CD1c-positive myeloid dendritic cell (primary cell): ENCODE results near the gene MAEA.

Source experiments
- DNase-seq: peaks from one replicate; pipeline ENCODE4 v3.0.0-alpha.2; 2016; ENCODE audit errors: extremely low spot score

The MAEA gene

GRCh38 chr4:1379351-1379781 is 89.7 kb downstream of the MAEA start:
- no peak for DNase-seq

GRCh38 chr4:1379801-1380331 is 90.2 kb downstream of the MAEA start:
- no peak for DNase-seq

DNA sequence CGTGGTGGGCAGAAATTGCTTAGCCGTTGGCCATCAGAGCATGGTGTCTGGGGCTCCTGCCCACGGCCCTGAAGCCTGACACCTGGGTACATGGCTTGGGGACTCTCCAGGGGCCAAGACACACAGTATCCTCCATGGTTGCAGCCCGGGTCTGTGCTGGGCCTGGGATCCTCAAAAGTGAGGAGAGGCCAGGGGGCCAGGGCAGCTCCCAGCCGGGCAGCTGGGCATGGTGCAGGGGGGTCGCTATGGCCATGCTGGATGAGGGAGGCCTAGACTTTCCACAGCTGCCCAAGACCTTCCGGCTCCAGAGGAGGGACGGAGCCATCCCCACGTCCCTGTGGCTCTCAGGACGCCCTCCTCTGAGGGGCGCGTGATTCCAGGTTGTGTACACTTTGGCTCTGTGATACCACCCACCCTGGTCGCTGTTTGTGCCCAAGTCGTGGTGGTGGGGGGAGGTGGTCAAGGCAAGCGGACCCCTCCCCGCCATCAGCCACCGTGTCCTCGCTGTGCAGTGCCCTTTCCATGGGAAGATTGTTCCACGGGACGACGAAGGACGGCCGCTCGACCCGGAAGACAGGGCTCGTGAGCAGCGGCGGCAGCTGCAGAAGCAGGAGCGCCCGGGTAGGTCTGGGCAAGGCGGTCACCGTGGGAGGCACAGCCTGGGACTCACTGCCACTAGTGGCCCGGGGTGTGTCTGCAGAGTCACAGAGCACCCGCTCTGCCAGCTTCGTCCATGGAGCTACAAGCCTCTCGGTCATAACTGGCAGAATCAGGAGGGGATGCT is 90.9 kb downstream of the MAEA start:
- no peak for DNase-seq

- no peak for DNase-seq
Measured at GRCh38 chr4:1381181-1381621, 91.5 kb downstream of the MAEA start.

GRCh38 chr4:1381944-1382541 is 92.4 kb downstream of the MAEA start:
- no peak for DNase-seq

- no peak for DNase-seq
Measured at GRCh38 chr4:1382776-1383727, 93.4 kb downstream of the MAEA start.

DNA sequence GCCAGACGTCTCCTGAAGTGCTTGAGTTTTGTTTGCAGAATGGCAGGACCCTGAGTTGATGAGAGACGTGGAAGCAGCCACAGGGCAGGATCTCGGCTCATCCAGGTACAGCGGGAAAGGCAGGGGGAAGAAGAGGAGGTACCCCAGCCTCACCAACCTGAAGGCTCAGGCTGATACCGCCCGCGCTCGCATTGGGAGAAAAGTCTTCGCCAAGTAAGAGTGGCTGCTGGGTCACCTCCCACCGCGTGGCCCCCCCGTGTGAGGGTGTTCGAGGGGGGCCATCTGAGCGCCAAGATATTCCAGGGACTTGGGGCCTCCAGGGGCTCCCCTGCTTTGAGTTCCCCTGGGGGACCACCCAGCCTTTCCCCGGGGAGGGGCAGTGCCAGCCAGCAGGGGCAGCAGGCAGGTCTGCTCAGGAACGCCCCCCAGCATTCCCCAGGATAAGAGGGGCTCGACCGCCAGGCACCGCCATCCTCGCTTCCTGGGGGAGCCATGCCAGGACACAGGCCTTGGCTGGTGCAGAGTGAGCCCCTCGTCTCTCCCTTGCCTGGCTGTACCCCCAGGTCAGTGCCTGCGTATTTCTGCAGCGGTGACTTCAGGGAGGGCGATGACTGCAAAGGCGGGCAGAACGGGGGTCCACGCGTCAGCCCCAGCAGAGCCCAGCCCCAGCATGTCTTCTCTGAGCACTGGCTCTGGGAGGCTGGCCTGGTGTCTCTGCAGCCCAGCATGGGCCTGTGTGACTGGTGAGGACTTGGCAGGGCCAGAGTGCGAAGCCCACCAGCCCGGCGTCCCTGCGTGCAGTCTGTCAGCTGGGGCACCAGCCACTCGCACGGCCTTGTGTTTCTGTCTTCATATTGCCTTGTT is 94.3 kb downstream of the MAEA start:
- no peak for DNase-seq

DNA sequence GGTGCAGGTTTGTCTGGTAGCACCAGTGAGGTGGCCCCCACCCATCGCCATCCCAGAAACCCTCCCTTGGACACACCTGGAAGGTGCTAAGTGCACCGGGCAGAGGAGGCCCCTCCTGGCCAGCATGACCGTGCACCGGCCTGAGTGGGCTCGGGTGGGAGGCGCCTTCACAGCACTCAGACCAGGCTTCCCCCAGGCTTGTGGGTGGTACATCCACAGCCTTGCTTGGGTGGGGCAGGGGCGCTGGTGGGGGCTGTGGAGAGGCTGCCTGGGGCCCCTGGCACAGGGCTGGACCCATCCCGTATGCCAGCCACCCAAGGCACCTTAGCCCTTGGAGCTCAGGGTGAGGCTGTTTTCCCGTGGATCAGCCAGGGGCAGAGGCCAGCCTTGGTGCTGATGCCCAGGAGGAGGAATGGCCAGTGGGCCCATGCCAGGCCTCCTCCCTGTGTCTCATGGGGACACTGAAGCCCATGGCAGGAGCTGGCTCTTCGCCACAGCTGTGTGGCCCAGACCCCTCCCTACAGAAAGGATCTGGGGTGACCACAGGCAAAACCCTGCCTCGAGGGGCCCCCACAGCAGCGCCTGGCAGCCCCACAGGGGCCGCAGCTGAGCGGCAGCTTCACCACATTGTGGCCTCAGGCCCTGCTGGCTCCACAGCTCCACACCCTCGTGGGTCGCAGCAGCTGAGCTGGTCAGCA is 95.1 kb downstream of the MAEA start:
- no peak for DNase-seq

- no peak for DNase-seq
Measured at GRCh38 chr4:1385373-1386340, 96.0 kb downstream of the MAEA start.
